ENCODE measurements around the gene CGNL1.

CGNL1 gene

DNA sequence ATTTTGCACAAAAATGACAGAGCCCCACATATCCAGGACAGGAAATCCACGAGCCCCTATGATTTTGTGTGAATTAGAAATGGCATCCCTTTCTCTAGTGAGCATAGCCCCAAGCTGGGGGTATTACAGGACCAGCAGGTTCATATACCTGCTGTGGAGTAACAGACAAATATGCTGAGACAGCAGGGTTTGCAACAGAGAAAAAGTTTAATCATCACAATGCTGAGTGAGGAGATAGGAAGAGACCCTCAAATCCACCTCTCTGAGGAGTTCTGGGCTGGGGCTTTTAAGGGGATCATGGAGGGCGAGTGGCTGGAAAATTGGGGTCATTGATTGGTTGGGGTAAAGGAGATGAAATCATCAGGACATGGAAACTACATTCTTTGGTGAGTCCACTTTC lies 207.0 kb downstream of the CGNL1 start:
- no peak for DNase-seq

DNA sequence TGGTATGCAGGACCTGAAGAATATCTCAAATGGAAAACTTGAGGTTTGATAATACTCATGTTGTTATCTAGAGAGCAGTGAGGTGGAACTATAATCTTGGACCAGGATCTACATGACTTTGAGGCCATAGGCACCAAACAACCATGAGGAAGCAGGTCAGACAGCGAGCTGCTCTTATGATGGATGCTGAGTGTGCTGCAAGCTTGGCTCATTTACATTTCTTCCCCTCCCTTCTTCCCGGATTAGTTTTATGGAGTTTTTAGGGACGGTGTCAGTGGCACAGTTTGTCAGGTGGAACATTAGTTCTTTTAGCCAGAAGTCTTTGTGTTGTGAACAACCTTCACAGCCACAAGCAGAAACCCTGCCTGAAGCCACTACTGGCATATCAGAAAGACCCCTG lies 207.4 kb downstream of the CGNL1 start:
- no peak for DNase-seq

DNA sequence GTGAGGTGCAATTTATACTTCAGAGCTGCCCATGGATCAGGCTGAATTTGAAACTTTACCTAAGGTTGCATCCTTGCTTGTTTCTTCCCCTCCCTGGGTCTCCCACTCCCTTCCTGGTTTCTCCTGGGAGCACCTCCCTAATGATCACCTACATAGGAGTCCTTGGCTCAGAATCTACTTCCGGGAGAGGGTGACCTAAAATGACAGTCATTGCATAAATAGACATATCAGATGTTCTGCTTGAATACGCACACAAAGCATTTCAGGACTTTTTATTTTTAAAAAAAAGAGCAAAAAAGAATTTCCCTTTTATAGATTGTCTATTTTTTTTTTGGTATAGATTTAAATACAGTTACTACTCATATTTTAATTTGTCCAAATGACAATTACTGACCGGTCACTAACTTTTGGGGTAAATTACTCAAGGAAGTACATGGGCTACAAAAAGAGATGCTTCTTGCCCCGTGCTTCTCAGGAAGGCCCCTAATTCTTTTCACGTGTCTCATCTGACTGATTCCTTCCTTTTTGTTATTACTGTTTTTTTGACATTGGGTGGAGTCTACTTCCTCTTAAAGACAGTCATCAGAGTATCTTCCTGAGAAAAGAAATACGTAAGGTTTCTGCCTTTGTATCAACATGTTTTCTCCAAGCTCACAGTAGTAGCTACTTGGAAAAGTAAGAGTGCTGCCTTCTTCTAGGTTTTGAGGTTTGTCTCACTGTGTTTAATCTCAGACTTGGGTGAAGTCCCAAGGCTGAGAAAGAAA lies 210.5 kb downstream of the CGNL1 start:
- DNase-seq, result peak; percentile 11

DNA sequence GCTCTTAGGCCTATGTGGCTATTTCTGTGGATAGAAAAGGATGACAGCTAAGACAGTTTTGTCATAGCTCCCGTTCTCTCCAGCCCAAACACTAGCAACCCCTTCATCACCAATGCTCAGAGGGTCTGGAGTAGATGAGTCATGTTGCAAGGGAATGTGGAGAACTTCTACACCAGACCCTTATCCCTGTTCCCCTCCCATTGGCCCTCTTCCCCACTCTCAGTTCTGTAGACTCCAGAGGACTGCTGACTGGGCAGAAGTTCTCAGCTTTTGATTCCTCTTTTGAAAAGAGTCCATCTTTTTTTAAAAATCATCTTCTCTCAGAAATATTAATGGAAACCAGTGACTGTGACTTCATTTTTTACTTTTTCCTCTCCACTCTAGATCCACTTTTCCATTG lies 213.0 kb downstream of the CGNL1 start:
- DNase-seq, result no peak

DNA sequence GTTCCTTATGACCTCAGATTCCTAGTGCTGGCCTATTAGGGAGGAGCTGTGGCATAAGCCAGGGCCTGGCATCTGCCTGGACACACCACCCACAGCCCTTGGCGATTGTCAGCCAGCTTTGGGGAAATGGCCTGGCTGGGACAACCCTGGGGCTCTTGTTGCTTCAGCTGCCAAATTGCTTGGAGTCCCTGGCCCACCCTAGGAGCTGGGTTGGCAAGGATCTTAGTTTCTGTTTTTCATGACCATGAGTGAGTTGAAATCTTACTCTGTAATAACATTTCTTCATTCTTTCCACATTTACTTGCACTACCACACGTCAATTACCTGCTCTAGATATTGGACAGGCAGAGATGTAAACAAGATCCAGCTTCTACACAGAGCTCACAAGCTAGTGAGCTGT lies 213.4 kb downstream of the CGNL1 start:
- DNase-seq, result no peak

DNA sequence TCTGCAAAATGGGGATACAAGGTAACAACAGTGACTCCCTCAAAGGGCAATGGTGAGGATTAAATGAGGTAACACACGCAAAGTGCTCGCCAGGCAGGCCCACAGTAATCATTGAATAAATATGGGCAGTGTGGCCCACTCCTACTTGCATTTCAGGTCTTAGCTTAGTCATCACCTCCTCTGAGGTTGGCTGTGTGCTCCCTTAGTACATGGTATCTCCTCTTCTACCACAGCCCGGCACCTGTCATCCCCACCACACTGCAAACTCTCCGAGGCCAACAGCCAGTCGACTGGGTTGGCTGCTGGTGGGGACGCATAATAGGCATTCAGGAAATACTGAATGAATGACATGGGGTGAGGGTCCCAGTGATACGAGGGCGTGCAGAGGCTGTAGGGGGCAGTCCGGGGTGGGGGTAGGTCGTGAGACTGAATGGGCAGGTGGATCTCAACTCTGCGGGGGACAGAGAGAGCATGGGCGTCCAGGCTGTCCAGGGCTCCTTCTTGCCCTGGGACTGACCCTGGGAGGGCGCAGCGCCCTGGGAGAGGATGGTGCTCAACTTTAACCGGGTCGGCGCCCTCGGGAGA lies 215.0 kb downstream of the CGNL1 start:
- no peak for DNase-seq

DNA sequence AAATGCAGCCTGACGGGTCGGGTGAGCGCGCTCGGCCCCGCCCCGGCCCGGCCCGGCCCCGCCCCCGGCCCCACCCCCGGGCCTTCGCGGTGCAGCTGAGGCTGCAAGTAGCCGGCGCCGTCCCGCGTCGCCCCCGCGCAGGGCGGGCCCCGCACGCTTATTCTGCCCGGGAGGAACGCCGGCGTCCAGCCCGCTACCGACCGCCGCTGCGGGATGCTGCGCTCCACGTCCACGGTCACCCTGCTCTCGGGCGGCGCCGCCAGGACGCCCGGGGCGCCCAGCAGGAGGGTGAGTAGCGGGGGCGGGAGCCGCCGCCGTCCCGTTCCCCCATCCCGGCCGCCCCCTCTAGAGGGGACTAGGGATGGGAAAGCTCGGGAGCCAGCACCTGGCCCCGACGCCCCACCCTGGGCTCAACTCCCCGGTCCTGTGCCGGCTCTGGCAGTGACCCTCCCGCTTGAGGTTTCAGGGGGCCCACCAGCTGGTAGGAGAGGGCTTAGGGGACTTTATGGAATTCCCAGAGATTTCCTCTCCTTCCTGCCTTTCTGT lies 215.6 kb downstream of the CGNL1 start, which contains the start of gene MYZAP:
TSS of gene MYZAP (plus strand) at position 83 of the 546 bp plus-strand sequence. CDS start at position 214, 131 bp downstream.
- peak; percentile 59 for DNase-seq

DNA sequence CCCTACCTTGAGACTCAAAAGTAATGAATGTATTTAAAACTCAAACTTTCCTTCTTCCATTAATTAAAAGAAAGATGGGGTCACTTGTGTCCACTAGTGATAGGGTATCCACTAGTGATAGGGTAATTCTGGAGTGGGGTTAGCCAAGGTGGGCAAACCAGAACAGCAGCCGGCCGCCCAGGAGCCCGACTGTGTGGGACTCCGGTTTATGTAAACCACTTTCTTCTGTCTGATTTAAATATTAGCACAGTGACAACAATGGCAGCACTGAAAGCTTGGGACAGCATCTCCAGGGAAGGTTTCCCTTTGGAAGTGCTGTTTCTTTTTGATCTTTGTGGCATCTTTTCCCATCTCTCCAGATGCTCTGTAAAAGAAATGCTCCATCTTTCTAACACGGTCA lies 216.1 kb downstream of the CGNL1 start:
- DNase-seq, result no peak

DNA sequence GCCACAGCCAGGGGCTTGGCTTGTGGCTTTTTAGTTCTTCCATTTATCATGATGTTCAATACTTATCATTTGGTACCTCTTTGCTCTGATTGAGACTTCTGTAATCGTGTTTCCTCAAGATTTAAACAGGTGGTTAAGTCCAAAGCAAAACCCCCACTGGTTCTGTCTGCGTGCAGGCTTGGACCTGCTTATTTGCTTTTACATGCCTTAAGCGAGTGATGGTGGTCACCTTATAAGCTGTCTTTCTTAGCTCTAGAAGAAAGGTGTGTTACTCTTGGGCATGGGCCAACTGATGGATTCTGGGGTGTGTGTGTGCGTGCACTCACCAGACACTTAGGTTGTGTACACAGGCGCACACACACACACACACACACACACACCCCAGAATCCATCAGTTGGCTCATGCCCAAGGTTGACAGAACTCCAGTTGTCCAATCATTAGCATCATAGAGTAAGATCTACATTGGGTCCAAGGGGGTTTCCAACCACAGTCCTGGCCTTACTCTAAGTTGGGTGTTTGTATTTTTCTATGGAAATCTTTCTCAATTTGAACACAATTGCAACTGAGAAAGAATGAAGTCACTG lies 216.6 kb downstream of the CGNL1 start:
- no peak for DNase-seq

DNA sequence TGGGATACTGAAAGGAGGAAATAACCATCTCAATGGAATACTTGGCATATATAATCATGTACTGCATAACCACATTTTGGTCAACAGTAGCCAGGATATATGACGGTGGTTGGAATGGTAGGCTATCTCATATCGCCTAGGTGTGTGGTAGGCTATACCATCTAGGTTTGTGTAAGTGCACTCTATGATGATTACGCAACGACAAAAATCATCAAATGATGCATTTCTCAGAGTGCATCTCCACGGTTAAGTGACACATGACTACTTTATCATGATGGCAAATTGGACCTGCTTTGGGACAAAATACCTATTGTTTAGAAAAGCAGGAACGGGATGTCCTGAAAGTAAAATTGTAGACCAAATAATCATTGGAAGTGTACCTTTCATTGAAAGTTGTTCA lies 218.2 kb downstream of the CGNL1 start:
- DNase-seq, result no peak

DNA sequence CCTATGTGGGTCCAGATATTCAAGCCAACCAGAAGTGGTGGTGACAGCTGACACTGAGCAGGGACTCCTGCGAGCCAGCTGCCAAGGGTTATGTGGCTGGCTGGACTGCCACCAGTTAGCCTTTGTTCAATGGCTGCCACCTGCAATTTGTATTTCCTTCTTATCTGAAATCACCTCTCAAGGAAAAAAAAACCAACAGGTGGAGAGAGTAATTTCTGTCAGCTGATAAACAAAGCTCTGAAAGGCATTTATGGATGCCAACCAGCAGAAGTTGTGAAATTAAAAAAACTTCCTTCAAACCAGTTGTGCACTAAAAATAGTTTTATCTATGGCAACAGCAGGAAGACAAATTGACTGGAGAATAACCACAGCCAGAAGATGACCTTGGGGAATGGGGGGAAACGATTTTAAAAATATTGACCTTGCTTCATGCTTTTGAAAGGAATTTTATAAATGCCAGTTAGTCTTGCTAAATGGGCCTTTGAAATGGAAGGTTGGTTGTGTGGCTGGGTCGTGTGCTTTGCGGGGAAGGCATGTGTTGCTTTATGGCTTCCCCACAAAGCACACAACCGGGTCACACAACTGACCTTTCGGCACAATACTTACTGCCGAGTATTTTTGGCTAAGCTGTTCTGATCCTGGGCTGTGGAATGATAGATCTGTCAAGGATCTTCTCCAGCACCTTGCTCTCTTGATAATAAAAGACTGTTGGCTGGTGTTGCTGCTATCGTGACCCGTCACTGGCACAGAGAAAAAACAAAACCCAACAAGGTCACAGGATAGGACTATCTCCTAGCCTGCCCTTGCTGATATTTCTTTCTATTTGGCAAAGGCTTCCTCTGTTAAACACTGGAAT lies 218.9 kb downstream of the CGNL1 start:
- DNase-seq, result no peak

DNA sequence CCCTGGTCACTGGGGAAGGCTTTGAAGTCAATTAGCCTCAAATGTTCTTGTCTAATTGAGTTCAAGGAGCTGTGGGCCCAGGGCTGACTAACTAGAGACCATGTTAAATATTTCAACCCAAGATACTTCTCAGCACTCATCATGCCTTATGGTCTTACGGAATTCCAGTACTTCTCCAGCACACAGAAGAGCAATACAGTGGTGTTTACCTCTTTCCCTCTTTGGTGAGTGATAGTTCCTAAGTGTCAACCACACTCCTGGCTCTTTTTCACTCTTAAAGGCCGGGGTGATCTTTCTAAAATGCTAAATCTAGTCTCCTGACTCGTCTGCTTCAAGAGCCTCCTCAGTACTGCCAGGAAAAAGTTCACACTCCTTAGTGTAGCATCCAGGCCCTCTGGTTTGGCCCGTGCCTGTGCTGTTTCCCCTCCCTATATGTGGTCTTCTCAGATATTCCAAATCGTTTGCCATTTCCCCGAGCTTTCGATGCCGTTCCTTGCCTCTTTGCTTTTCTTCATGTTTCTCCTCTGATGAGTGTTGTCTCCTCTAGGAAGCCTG lies 220.1 kb downstream of the CGNL1 start:
- DNase-seq, result no peak

DNA sequence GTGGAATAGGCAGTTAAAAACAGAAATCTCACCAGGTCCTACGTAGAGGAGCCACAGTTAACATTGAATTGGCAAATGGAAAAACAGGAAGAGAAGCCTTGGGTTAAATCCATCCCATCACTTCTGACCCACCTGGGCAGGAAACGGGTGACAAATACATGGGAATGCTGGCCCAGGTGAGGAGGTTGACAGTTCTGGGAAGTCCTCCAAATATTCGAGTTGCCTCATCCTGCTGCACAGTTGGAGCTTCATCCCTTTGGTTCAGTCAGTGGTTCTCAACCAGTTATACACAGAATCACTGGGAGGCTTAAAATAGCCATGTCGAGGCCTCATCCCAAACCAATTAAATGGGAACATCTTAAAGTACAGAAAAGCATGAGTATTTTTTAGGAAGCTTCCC lies 220.7 kb downstream of the CGNL1 start:
- no peak for DNase-seq

DNA sequence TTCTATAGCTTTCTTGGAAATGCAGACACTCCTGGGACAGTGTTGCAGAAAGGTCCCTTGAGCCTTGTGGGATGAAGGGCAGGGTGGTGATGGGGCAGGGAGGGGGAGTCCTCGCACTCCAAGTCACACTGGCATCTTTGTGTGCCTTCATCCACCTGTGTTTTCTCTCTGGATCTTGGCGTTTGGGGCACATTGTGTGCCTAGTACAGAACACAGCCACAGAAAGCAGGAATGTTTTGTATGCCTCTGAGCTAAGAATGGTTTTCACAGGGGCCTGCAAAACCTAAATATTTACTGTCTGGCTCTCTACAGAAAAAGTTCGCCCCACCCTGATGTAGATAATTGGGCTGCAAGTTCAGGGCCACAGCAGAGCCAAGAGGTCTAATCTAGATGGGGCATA lies 221.1 kb downstream of the CGNL1 start:
- no peak for DNase-seq

DNA sequence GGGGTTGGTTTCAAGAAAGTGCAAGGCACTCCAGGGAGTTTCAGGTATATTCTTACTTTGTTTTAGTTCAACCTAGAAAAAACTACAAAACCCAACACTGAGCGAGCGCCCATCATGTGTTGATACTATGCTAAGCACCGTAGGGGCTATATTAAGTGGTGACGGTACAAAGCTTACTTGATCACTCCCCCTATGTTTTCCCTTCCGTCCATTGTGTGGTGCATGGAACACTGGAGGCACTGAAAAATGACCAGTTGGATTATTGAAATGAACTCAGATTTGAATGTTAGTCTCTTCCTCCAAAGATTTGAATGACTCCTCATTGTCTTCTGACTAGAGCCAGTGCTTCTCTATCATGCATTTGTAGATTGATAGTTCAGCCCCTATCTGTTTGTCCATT lies 222.0 kb downstream of the CGNL1 start:
- DNase-seq, result no peak

DNA sequence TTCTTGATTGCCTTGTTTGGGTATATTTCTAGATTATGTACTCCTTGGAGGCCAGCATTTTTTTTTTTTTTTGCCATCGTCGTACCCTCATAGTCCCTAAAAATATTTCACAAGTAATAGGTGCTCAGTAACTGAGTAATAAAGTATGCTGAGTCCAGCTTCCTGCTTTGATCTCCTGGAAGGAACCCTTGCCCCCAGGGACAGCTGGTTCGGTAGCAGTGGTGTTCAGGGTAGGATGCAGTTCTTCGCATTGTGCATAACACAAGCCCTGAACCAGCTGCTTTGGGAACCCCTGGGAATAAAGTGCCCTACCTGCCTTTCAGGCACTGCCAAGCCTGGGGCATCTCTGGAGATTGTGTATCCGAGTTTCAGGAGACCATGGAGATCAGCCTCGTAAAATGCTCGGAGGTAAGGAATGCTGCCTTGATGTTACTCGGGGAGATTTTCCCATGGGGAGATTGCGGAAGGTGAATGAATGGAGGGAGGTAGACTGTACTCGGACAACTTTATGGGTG lies 223.0 kb downstream of the CGNL1 start:
- DNase-seq, result no peak

DNA sequence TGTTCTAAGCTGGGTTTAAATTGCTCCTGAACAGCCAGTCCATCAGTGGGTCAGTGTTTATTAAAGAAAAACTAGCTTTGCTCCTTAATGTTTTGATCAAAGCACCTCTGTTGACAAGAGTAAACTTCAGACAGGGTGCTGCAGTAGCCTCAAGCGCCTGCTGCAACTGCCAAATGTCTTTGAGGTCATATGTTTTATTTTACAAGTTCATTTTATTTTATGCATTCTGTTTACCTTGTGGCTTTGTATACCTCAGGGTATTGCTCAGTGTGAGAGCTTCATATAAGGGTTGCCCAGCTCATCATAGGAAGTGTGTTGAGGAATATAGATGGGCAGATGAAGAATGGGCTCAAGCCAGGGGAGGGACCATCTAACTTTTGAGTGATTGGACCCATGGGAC lies 223.9 kb downstream of the CGNL1 start:
- no peak for DNase-seq
